Activated CD4-positive, alpha-beta T cell treated with anti-CD3 and anti-CD28 coated beads for 48 hours (primary cell): ENCODE measurements around the gene MLN.

ENCODE experiments used
- DNase-seq: peaks from one replicate; pipeline ENCODE4 v3.0.0-alpha.2; 2020

The MLN gene

GRCh38 chr6:33813990-33814985 is 10.5 kb upstream of the MLN start:
- DNase-seq: no peak

DNA sequence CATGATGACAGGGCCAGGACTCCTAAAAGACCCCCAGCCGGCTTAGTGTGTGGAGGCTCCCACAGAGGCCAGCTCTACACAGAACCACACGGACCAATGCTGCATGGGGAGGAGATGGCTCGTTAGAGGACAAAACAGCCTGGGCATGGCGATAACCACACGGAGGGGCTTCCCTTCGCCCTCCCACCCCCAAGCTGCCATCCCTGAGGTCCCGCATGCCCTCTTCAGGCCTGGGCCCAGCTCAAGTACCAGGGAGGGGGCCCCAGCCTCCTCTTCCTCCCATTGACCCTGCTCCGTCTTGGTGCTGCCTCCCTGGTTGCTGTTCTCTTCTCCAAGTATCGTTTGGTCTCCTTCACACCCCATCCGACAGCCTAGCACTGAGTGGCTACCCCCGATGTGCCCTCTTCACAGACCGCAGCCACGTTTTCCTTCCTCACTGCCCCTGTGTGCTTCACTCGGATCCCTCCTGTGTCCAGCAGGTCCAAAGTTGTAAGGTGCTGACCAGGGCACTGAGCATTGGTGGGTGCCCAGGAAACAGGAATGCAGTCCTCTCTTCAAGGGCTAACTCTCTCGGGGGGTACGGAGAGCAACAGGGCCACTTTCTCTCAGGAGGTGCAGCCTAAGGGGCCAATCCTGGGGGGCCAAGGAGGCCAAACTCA is 9.6 kb upstream of the MLN start:
- no peak for DNase-seq

GRCh38 chr6:33812669-33813068 is 8.9 kb upstream of the MLN start:
- peak; percentile 54 for DNase-seq

- no peak for DNase-seq
Observed at GRCh38 chr6:33809594-33809993, 5.8 kb upstream of the MLN start.

- DNase-seq: no peak
Observed at GRCh38 chr6:33808641-33809180, 4.9 kb upstream of the MLN start.

DNA sequence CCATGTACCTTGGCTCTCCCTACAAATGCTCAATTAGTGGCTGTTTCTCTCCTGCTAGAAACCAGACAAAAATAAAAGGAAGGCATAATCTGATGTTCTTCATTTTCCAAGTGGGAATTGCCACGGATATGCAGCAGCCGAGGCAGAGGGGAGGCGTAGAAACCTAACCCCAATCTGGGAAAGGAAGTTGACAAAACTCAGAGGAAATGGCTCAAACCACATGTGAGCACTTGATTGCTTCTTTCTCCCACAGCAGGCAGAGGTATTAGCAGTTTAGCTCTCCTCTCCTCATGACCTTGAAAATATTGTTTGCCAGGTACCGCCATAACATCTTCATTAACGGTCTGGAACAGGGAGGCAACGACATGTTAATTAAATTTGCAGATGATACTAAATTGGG is 3.8 kb upstream of the MLN start:
- no peak for DNase-seq

GRCh38 chr6:33806841-33807240 is 3.0 kb upstream of the MLN start:
- no peak for DNase-seq

DNA sequence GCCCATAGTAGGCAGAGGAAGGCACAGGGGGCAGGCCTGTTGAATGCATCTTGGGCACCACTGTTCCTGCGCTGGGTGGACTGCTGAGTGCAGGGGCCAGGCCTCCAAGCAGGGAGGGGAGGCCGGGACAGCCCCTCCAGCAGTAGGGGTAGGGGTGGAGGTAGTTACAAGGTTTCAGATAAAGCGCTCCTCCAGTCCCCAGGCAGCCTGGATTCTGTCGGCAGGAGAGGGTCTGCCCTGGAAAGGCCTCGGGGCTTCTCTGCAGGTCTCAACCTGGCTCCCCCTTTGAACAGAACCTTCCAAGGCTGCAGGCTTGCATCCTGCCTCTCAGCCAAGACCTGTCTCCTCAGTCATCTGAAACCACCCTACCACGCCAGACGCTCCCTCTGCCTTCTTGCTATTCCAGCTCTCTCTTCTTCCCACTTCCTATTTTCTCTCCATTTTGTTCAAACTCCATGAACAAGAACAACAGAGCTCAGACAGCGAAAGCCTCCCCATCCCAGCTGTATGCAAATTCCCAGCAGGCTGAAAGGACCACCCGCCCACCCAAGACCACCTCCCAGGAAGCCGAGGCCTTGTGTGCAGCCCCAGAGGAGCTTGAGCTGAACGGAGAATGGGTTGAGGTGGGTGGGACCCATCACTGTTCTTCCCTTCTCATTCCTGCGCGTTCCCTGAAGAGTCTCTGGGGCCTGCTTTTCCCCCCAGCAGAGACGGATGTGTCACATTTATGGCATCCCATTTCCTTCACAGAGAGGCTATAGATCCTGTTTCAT is 1.4 kb downstream of the MLN start:
- DNase-seq: no peak

- DNase-seq: no peak
Observed at GRCh38 chr6:33801611-33802010, 2.2 kb downstream of the MLN start.

DNA sequence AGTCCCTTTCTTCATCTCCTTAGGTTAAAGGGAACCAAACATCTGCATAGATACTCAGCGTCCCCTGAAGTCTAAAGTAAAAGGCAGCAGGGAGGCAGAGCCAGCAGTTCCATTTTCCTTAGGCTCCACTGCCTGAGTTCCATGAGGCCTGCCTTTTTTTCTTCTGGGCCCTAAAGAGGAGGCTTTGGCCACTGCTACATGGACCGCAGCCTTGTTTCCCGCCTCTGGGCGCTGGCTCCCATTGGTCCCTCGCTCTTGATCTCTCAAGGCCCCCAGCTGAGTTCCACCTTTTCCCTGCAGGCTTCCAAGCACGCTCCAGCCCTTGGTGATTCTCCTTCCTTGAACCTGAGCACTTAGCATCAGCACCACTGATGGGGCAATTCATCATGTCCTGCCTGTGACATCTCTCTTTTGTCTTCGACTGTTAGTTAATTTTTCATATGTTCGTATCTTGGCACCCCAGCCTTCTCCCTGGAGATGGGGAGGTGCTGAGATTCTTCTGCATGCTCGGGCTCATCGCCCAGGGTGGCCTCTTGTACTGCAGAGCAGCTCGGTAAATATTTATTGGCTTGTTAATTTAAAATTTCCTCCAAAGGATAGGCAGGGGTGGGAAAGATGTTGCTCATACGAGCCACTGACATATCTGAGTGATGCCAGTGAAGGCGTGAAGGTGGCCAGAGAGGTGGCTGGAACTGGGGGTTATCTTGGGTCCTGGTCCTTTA is 3.4 kb downstream of the MLN start:
- no peak for DNase-seq

DNA sequence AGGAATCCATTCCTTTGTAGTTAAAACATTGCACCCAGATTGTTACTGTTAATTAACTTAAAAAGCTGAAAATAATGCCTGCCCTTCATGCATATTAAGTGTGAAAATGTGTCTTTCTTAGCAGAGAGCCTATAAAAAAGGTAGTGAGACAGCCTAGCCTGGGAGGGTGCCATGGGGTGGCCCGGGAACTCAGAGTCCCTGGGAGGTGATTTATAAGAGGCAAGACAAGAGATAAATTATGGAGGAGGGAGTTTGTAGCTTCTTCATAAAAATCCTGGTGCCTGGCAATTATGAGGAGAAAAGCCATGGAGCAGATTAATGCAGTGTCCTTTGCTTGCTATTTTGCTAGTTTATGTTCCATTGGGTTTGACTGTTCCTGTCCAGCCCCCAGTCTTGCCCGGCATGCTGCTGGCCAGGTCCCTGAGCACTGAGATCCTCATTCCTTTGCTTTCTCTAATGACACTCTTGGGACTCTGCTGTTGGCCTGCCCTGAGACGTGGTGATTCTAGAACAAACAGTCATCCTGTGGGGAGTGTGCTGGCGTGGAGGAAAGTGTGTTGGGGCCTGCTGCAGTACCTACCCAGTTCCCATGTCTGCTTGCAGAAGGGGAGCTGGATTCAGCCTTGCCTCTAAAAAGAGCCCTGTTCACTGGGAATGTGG is 4.2 kb downstream of the MLN start:
- no peak for DNase-seq

DNA sequence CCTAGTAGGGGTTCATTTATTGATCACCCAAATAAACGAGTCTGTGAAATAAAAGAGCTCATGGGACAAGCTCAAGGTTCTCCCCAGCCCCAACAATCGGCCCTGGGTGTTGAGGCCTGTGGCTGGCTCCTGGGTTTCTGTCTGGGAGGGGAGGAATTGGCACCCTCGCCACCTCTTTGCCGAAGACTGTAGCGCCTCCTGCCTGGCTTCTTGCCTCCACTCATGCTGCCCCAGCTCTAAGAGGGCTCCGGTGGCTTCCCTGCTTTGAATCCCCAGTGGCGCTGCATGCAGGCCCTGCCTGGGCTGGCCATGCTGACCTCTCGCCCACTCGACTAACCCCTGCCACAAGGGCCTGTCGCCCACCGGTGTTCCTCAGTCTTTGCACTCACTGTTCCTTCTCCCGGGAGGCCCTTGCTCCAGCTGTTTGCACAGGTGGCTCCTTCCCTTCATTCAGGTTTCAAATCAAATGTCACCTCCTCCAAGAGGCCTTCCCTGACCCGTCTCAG is 5.4 kb downstream of the MLN start:
- no peak for DNase-seq

GRCh38 chr6:33797626-33798342 is 6.0 kb downstream of the MLN start:
- no peak for DNase-seq

GRCh38 chr6:33794910-33795623 is 8.7 kb downstream of the MLN start:
- no peak for DNase-seq

DNA sequence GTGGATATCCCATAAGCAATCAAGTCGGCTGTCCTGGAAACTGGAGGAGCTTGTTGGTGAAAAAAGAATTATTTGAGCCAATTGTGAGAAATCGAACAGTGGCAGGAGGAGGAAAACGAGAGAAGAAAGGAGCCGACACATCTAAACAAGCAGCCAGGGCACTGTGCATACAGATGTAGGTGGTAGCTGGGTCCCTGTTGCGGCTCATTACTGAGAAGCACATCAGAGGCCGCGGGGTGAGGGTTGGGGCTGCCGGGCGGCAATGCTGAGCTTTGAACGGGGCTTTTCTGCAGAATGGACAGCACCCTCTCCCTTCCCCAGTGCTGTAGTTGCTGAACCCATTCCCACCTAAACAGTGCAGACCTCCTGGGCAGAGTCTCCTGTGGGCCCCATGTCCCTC is 10.8 kb downstream of the MLN start:
- DNase-seq: no peak

GRCh38 chr6:33791620-33792019 is 12.2 kb downstream of the MLN start:
- no peak for DNase-seq

DNA sequence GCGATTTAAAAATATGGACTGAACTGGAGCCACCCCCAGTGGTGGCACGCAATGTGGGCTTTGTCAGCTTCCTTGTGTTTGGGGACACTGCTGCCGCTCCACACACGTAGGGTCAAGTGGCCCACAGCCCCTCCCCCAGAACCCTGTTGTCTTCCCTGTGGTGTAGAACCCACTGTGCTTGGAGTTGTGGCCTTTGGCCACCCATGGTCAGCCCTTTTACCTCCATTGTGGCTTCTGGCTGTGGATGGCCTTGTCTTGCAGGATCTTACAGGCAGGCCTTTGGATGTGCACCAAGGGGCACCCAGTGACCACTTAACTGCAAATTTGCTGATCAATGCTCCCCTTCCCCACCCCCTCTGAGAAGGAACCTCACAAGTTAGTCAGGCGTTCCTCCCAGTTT is 12.9 kb downstream of the MLN start:
- DNase-seq: no peak

DNA sequence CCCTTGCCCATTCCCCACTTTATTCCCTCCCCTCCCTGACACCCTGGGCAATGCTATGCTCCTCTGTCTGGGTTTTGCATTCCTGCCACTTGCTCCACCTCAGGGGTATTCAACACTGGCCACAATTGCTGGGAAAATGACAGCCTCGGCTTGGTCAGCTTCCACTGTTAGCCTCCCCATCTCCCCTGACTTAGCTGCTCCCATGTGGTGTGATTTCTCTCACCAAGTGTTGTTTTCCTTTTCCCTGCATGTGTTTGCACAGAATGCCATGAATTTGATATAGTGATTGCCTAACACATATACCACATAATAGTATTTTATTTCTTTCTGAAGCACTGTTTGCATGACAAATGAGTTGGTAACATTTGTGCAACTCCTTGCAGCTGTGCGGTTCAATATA is 13.4 kb downstream of the MLN start:
- DNase-seq: no peak

GRCh38 chr6:33789550-33789895 is 14.3 kb downstream of the MLN start:
- no peak for DNase-seq
